NCI-H510A (cell line): Measurements from ENCODE around the gene TPM2.
A peak's percentile ranks its signal among the peaks of the same experiment; 100 is the strongest.
"Not testable (repeated sequence)": the region's sequence is repeated elsewhere in the genome, so short reads cannot be mapped to it uniquely, and the experiment has no call there.

Source experiments
- DNase-seq: peaks from one replicate; lab custom pipeline; 2025; lab: John Stamatoyannopoulos, UW

TPM2 gene

GRCh38 chr9:35656348-35656747 lies 33.4 kb downstream of the TPM2 start:
- DNase-seq = no peak

GRCh38 chr9:35653611-35654010 lies 36.1 kb downstream of the TPM2 start:
- no peak for DNase-seq

- DNase-seq = no peak
Observed at GRCh38 chr9:35652829-35653209, 36.9 kb downstream of the TPM2 start.

- DNase-seq = no peak
Observed at GRCh38 chr9:35651956-35652828, 37.5 kb downstream of the TPM2 start.

GRCh38 chr9:35650341-35651158 lies 39.2 kb downstream of the TPM2 start, which contains the start of gene SIT1:
Gene SIT1, minus strand, starts transcription at chr9:35650931. Its CDS starts 78 bp downstream, at chr9:35650853.
- DNase-seq = no peak

- DNase-seq = no peak
Observed at GRCh38 chr9:35649431-35650340, 40.0 kb downstream of the TPM2 start.

GRCh38 chr9:35646533-35647265 lies 43.0 kb downstream of the TPM2 start:
- peak; percentile 66 for DNase-seq

- DNase-seq = no peak
Observed at GRCh38 chr9:35646153-35646532, 43.6 kb downstream of the TPM2 start.

- not testable (repeated sequence) for DNase-seq
Observed at GRCh38 chr9:35645736-35646135, 44.0 kb downstream of the TPM2 start.

GRCh38 chr9:35643046-35643445 lies 46.7 kb downstream of the TPM2 start:
- no peak for DNase-seq

- not testable (repeated sequence) for DNase-seq
Observed at GRCh38 chr9:35641478-35641877, 48.2 kb downstream of the TPM2 start.

- DNase-seq = not testable (repeated sequence)
Observed at GRCh38 chr9:35640431-35640830, 49.3 kb downstream of the TPM2 start.

- no peak for DNase-seq
Observed at GRCh38 chr9:35639631-35640030, 50.1 kb downstream of the TPM2 start.

- not testable (repeated sequence) for DNase-seq
Observed at GRCh38 chr9:35639225-35639624, 50.5 kb downstream of the TPM2 start.

- not testable (repeated sequence) for DNase-seq
Observed at GRCh38 chr9:35638751-35639150, 51.0 kb downstream of the TPM2 start.

GRCh38 chr9:35637427-35637955 lies 52.2 kb downstream of the TPM2 start:
- DNase-seq = not testable (repeated sequence)

- DNase-seq = not testable (repeated sequence)
Observed at GRCh38 chr9:35636877-35637246, 52.9 kb downstream of the TPM2 start.

- no peak for DNase-seq
Observed at GRCh38 chr9:35636135-35636876, 53.4 kb downstream of the TPM2 start.

GRCh38 chr9:35635730-35636129 lies 54.0 kb downstream of the TPM2 start:
- no peak for DNase-seq
